DND-41 (cell line): ENCODE results near the gene FGB.
"Not testable (repeated sequence)": the region's sequence is repeated elsewhere in the genome, so short reads cannot be mapped to it uniquely, and the experiment has no call there.

Experiments used
- ATAC-seq: fragments of 200-7000 bp; cut with Tn5 transposase; 3 replicates; pipeline ENCODE4 v1.9.1; 2021; ENCODE audit warnings: low read depth; ENCODE audit not compliant: insufficient read depth
- DNase-seq: peaks from one replicate; pipeline ENCODE4 v3.0.0-alpha.2; 2020
- H2AFZ ChIP-seq: 2 replicates; pipeline ENCODE4 v1.6.0; 2012; ENCODE audit warnings: low read depth, low read length
- H3K27ac ChIP-seq: 2 replicates; pipeline ENCODE4 v1.5.1; 2012; ENCODE audit warnings: low read length, inconsistent platforms
- H3K27me3 ChIP-seq: fragments of 200-600 bp; sonication (generic); 2 replicates; pipeline ENCODE4 v1.6.0; 2012; ENCODE audit warnings: low read length, mild to moderate bottlenecking, inconsistent platforms; ENCODE audit not compliant: insufficient read depth, poor library complexity
- H3K36me3 ChIP-seq: 2 replicates; pipeline ENCODE4 v1.5.1; 2012; ENCODE audit warnings: low read length, inconsistent platforms; ENCODE audit not compliant: insufficient read depth
- H3K4me1 ChIP-seq: 2 replicates; pipeline ENCODE4 v1.5.1; 2012; ENCODE audit warnings: mild to moderate bottlenecking, low read length; ENCODE audit not compliant: insufficient read depth
- H3K4me2 ChIP-seq: 2 replicates; pipeline ENCODE4 v1.6.0; 2012; ENCODE audit warnings: mild to moderate bottlenecking, moderate library complexity, low read length, inconsistent platforms; ENCODE audit not compliant: insufficient read depth
- H3K4me3 ChIP-seq, 2 experiments: fragments of 200-600 bp in 1 of 2; shearing (Covaris generic) in 1 of 2; 2 replicates each; pipeline ENCODE4 v1.5.1; 2012 to 2016; ENCODE audit warnings: inconsistent platforms in 2 of 2, low read length in 2 of 2, mild to moderate bottlenecking in 2 of 2, low read depth in 1 of 2, moderate library complexity in 1 of 2
- H3K79me2 ChIP-seq: 2 replicates; pipeline ENCODE4 v1.6.0; 2012; ENCODE audit warnings: low read length, inconsistent platforms; ENCODE audit not compliant: insufficient read depth
- H3K9ac ChIP-seq: 2 replicates; pipeline ENCODE4 v1.6.0; 2012; ENCODE audit warnings: low read depth, mild to moderate bottlenecking, inconsistent platforms, low read length, moderate library complexity
- H3K9me3 ChIP-seq: 2 replicates; pipeline ENCODE4 v1.5.1; 2012; ENCODE audit warnings: low read length, moderate library complexity, mild to moderate bottlenecking, inconsistent platforms; ENCODE audit not compliant: insufficient read depth, severe bottlenecking
- H4K20me1 ChIP-seq: 2 replicates; pipeline ENCODE4 v1.6.0; 2012; ENCODE audit warnings: low read length; ENCODE audit not compliant: insufficient read depth
- EZH2 ChIP-seq: IDR thresholded peaks from 3 replicates; pipeline ENCODE4 v1.6.1; 2012; ENCODE audit warnings: borderline replicate concordance, low read depth, mild to moderate bottlenecking, moderate library complexity, low read length, inconsistent platforms; ENCODE audit not compliant: severe bottlenecking
- TF ChIP-seq, protein P1 (sequence below): IDR thresholded peaks from 2 replicates; pipeline ENCODE4 v1.5.1; 2012; ENCODE audit warnings: borderline replicate concordance, low read length, moderate library complexity, mild to moderate bottlenecking; ENCODE audit not compliant: poor library complexity, severe bottlenecking; ENCODE audit errors: extremely low read depth

FGB gene

DNA sequence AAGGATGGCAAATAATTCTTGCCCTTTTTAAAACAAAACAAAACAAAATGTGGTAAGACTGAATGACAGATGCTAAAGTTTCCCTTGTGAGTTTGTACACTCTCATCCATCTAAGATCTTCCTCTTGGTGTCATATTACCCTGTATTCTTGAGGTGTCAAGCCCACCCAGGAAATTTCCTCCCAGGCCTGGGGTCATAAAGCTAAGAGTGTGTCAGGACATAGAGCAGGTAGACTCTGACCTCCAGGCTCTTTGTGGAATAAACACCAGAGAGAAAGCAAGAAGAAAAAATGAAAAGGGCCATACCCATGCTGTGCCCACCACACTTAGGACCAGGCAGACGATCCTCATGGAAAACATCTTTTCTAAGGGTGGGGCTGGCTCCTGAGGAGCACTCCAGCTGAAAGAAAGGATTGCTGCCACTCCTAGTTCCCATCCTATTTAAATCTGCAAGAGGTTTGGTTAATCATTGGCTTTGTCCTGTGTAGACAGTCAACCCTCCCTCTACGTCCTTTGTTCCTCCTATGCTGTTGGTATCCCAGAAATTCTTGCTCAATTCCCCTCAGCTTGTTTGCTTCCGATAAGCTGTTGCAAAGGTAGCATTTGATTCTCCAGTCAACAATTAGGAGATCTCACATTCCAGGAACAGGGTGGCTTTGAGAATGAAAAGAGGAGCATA, 27.7 kb downstream of the FGB start, which contains the start of gene FGA:
Gene FGA, minus strand, starts transcription at position 414 of the 678 bp plus-strand sequence. Its CDS starts 55 bp downstream, at position 359.
- Histone ChIP-seq H4K20me1 (no peaks in the 10 kb centered on the region), H3K4me3 (no peak within 1 kb of the TSS), H3K36me3 (no peaks in the 10 kb centered on the region), H3K4me1 (no peaks in the 10 kb centered on the region), H3K27ac (no peak within 1 kb of the TSS), H3K9me3 (no peaks in the 10 kb centered on the region), H3K9ac (no peak within 1 kb of the TSS), H2AFZ (no peak within 1 kb of the TSS), H3K79me2 (no peaks in the 10 kb centered on the region), H3K27me3 (peaks cover 15% of the 10 kb centered on the region), H3K4me2 (no peak within 1 kb of the TSS)
- no peak for TF ChIP-seq EZH2
- TF ChIP-seq, protein P1, sequence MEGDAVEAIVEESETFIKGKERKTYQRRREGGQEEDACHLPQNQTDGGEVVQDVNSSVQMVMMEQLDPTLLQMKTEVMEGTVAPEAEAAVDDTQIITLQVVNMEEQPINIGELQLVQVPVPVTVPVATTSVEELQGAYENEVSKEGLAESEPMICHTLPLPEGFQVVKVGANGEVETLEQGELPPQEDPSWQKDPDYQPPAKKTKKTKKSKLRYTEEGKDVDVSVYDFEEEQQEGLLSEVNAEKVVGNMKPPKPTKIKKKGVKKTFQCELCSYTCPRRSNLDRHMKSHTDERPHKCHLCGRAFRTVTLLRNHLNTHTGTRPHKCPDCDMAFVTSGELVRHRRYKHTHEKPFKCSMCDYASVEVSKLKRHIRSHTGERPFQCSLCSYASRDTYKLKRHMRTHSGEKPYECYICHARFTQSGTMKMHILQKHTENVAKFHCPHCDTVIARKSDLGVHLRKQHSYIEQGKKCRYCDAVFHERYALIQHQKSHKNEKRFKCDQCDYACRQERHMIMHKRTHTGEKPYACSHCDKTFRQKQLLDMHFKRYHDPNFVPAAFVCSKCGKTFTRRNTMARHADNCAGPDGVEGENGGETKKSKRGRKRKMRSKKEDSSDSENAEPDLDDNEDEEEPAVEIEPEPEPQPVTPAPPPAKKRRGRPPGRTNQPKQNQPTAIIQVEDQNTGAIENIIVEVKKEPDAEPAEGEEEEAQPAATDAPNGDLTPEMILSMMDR: no peak
- no peak for DNase-seq
- ATAC-seq: no peak

DNA sequence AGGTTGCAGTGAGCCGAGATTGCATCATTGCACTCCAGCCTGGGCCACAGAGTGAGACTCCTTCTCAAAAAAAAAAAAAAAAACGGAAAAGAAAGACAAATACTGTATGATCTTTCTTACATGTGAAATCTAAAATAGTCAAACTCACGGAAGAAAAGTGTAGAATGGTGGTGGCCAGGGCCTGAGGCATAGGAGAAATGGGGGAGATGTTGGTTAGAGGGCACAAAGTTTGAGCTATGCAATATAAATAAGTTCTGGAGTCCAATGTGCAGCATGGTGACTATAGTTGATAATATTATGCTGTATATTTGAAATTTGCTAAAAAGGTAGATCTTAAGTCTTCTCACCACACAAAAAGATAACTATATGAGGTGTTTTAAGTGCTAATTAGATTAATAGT, 29.1 kb downstream of the FGB start:
- DNase-seq (no peak), ATAC-seq (no peak)
- Histone ChIP-seq H3K9me3 (no peaks in the 10 kb centered on the region), H3K9ac (no peak overlapping the region), H3K4me1 (no peaks in the 10 kb centered on the region), H3K27ac (no peak overlapping the region), H4K20me1 (no peaks in the 10 kb centered on the region), H3K4me2 (no peak overlapping the region), H3K4me3 (no peak overlapping the region), H2AFZ (no peak overlapping the region), H3K36me3 (no peaks in the 10 kb centered on the region), H3K27me3 (peaks cover 15% of the 10 kb centered on the region), H3K79me2 (no peaks in the 10 kb centered on the region)
- no peak for TF ChIP-seq EZH2
- TF ChIP-seq, protein P1: no peak

DNA sequence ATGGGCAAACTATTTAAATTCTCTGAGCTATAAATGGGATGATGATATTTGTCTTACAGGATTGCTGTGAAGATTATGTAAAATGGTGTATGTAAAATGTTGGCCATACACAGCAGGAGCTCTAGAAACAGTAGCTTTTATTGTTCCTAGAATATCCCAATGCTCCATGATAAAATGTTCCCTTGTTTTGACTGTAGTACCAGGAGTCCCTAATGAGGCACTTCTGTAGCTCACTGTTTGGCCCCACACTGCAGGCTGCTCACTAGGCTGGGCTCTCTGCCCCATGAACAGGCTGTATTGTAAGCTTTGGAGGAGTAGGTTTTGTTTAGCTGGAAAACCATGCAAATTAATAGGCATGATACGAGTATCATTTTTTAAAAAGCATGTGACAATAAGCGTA, 31.1 kb downstream of the FGB start:
- Histone ChIP-seq H3K4me1 (no peaks in the 10 kb centered on the region), H3K79me2 (no peaks in the 10 kb centered on the region), H3K9me3 (no peaks in the 10 kb centered on the region), H3K4me3 (no peak overlapping the region), H4K20me1 (no peaks in the 10 kb centered on the region), H3K27me3 (peaks cover 10% of the 10 kb centered on the region), H3K27ac (no peak overlapping the region), H2AFZ (no peak overlapping the region), H3K9ac (no peak overlapping the region), H3K4me2 (no peak overlapping the region), H3K36me3 (no peaks in the 10 kb centered on the region)
- DNase-seq (no peak), ATAC-seq (no peak)
- TF ChIP-seq EZH2: no peak
- TF ChIP-seq, protein P1: no peak

DNA sequence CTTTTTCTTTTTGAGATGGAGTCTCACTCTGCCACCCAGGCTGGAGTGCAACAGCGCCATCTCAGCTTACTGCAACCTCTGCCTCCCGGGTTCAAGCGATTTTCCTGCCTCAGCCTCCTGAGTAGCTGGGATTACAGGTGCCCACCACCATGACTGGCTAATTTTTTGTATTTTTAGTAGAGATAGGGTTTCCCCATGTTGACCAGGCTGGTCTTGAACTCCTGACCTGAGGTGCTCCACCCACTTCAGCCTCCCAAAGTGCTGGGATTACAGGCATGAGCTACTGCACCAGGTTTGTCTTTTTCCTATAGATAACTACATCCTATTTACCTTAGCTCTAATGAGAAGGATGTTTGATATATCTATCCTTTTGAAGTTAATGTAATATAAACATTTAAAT, 31.5 kb downstream of the FGB start:
- H3K4me1 ChIP-seq: not testable (repeated sequence)

More for the DNA sequence above, 31.5 kb downstream of the FGB start:
- not testable (repeated sequence) for H3K4me3 ChIP-seq, DNase-seq, H3K27ac ChIP-seq, H3K36me3 ChIP-seq, H3K9me3 ChIP-seq, H2AFZ ChIP-seq, H3K27me3 ChIP-seq, ATAC-seq, H3K9ac ChIP-seq, H4K20me1 ChIP-seq, H3K4me2 ChIP-seq, H3K79me2 ChIP-seq
